Progenitor cell of endocrine pancreas (in vitro differentiated cells): ENCODE data around the gene CFAP43. TPM values are rescaled to one million over a fixed set of nuclear protein-coding genes. Genes with fewer than 3 reads are reported as not detected.

ENCODE experiments used
- DNase-seq: peaks from one replicate; pipeline ENCODE4 v3.0.0; 2021; ENCODE audit warnings: low spot score; ENCODE audit not compliant: unreplicated experiment
- H3K27ac Mint-ChIP-seq: 2 replicates; pipeline ENCODE4 v1.8.0; 2021; ENCODE audit warnings: mild to moderate bottlenecking, moderate library complexity, mixed read lengths
- H3K27me3 Mint-ChIP-seq: 2 replicates; pipeline ENCODE4 v1.8.0; 2021; ENCODE audit warnings: mixed read lengths
- H3K36me3 Mint-ChIP-seq: 2 replicates; pipeline ENCODE4 v1.8.0; 2022; ENCODE audit warnings: mixed read lengths; ENCODE audit not compliant: insufficient read depth
- H3K4me1 Mint-ChIP-seq: 2 replicates; pipeline ENCODE4 v1.8.0; 2021; ENCODE audit warnings: low read depth, mixed read lengths
- H3K4me3 Mint-ChIP-seq: 2 replicates; pipeline ENCODE4 v1.8.0; 2021; ENCODE audit warnings: low read depth, mild to moderate bottlenecking, moderate library complexity, mixed read lengths
- H3K9me3 Mint-ChIP-seq: 2 replicates; pipeline ENCODE4 v1.8.0; 2021; ENCODE audit warnings: low read depth, mixed read lengths
- CTCF ChIP-seq: fragments of 200-600 bp; sonication (generic); IDR thresholded peaks from one replicate; pipeline ENCODE4 v1.5.0; 2021; ENCODE audit warnings: antibody characterized with exemption, mild to moderate bottlenecking; ENCODE audit not compliant: unreplicated experiment
- total RNA-seq: library from RNA; stranded (reverse); gene quantifications from 2 replicates; pipeline ENCODE4 v1.2.1, GENCODE V29; 2021

The CFAP43 gene
- total RNA-seq, 1 donor from 2014 or later, result 5.4 TPM

- Mint-ChIP-seq H3K4me3 (no peak overlapping the region), H3K4me1 (no peaks in the 10 kb centered on the region), H3K36me3 (peaks cover 1% of the 10 kb centered on the region), H3K27ac (no peak overlapping the region), H3K27me3 (peaks cover 6% of the 10 kb centered on the region), H3K9me3 (peaks cover 6% of the 10 kb centered on the region)
- no peak for TF ChIP-seq CTCF
- no peak for DNase-seq
These were observed 133.7 kb downstream of the CFAP43 start for GRCh38 chr10:104098358-104098925.

GRCh38 chr10:104096692-104097091 lies 135.5 kb downstream of the CFAP43 start:
- Mint-ChIP-seq H3K27me3 (peaks cover 1% of the 10 kb centered on the region), H3K36me3 (peaks cover 1% of the 10 kb centered on the region), H3K27ac (no peak overlapping the region), H3K4me1 (no peaks in the 10 kb centered on the region), H3K4me3 (no peak overlapping the region), H3K9me3 (peaks cover 6% of the 10 kb centered on the region)
- DNase-seq, result no peak
- no peak for TF ChIP-seq CTCF

- DNase-seq, result no peak
- H3K27ac Mint-ChIP-seq, result no peak overlapping the region
- H3K27me3 Mint-ChIP-seq, result no peaks in the 10 kb centered on the region
- no peaks in the 10 kb centered on the region for H3K4me1 Mint-ChIP-seq
- TF ChIP-seq CTCF, result no peak
- H3K9me3 Mint-ChIP-seq, result peaks cover 6% of the 10 kb centered on the region
- H3K4me3 Mint-ChIP-seq, result no peak overlapping the region
- H3K36me3 Mint-ChIP-seq, result peaks cover 1% of the 10 kb centered on the region
These were observed 139.4 kb downstream of the CFAP43 start for GRCh38 chr10:104092749-104093148.

GRCh38 chr10:104090611-104091010 lies 141.6 kb downstream of the CFAP43 start:
- DNase-seq, result no peak
- H3K9me3 Mint-ChIP-seq, result no peaks in the 10 kb centered on the region
- H3K4me3 Mint-ChIP-seq, result no peak overlapping the region
- TF ChIP-seq CTCF, result no peak
- H3K27me3 Mint-ChIP-seq, result no peaks in the 10 kb centered on the region
- H3K36me3 Mint-ChIP-seq, result no peaks in the 10 kb centered on the region
- H3K4me1 Mint-ChIP-seq, result peaks cover 3% of the 10 kb centered on the region
- H3K27ac Mint-ChIP-seq, result no peak overlapping the region

DNA sequence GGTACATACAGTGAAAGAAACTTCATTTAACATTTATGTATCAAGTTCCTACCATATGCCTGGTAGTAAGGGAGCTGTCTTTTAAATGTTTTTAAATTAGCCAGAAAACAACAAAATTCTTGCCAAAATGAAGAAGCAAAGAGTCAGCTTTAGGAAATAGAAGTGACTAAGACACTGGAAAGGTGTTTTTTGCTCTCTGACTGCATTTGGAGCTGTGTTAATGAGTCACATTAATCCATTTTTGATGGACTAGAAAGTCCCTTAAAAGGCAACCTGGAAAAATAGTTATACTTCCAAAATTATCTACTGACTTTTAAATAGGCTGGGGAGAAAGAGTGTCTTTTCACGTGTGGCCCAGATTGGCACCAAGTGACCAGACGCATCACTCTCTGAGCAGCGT lies 142.5 kb downstream of the CFAP43 start:
- DNase-seq, result no peak
- no peak for TF ChIP-seq CTCF
- H3K9me3 Mint-ChIP-seq, result no peaks in the 10 kb centered on the region
- H3K4me3 Mint-ChIP-seq, result no peak overlapping the region
- no peaks in the 10 kb centered on the region for H3K36me3 Mint-ChIP-seq
- H3K27me3 Mint-ChIP-seq, result no peaks in the 10 kb centered on the region
- no peak overlapping the region for H3K27ac Mint-ChIP-seq
- peaks cover 13% of the 10 kb centered on the region for H3K4me1 Mint-ChIP-seq
